Adrenal gland (tissue), 5 donors: ENCODE data around the gene HLX.

ENCODE experiments used
- POLR2A ChIP-seq, 2 donors: fragments of 450-650 bp; IDR thresholded peaks; one replicate each; pipeline ENCODE4 v1.6.1; 2017; ENCODE audit warnings: antibody characterized with exemption in 2 of 2, mild to moderate bottlenecking in 2 of 2, moderate library complexity in 1 of 2
- TF ChIP-seq, protein P1 (sequence below), 6 experiments: fragments of 450-650 bp in 4 of 6; fragments of 200-600 bp in 2 of 6; sonication (generic) in 1 of 6; IDR thresholded peaks; 1 replicate in 5 of 6; 2 replicates in 1 of 6; pipeline versions ENCODE4 v1.5.1 to v1.8.0; 2016 to 2021; ENCODE audit warnings: antibody characterized with exemption in 6 of 6, mild to moderate bottlenecking in 2 of 6, moderate library complexity in 1 of 6
- donor health status: DM: no; HTN: no; CAD: no.

DNA sequence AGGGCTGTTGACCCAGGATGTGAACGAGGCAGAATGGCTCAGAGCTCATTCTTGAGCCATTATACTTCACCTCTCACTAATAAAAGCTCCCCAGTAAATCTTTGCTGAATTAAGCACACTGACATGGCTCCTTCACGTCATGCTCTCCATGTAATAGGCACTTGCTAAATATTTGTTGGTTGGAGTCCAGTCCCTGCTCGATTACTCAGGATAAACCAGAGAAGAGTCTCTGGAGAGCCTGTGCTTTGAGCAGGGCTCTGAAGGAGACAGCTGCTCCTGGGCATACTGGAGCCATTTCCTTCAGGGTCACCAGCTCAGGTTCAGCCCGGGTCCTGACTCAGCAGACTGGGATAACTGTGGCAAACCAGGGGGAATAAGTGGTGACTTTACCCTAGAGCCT is 46.9 kb downstream of the HLX start:
- TF ChIP-seq, protein P1, sequence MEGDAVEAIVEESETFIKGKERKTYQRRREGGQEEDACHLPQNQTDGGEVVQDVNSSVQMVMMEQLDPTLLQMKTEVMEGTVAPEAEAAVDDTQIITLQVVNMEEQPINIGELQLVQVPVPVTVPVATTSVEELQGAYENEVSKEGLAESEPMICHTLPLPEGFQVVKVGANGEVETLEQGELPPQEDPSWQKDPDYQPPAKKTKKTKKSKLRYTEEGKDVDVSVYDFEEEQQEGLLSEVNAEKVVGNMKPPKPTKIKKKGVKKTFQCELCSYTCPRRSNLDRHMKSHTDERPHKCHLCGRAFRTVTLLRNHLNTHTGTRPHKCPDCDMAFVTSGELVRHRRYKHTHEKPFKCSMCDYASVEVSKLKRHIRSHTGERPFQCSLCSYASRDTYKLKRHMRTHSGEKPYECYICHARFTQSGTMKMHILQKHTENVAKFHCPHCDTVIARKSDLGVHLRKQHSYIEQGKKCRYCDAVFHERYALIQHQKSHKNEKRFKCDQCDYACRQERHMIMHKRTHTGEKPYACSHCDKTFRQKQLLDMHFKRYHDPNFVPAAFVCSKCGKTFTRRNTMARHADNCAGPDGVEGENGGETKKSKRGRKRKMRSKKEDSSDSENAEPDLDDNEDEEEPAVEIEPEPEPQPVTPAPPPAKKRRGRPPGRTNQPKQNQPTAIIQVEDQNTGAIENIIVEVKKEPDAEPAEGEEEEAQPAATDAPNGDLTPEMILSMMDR (IDR thresholded peaks at IDR 0.05): no peak
- TF ChIP-seq POLR2A (IDR thresholded peaks at IDR 0.05): no peak
